Keratinocyte (primary cell): ENCODE results near the gene DYNLT1. TPM values are rescaled to one million over a fixed set of nuclear protein-coding genes. Genes with fewer than 3 reads are reported as not detected.
"Not testable (repeated sequence)": the region's sequence is repeated elsewhere in the genome, so short reads cannot be mapped to it uniquely, and the experiment has no call there.

Source experiments
- DNase-seq: peaks from one replicate; pipeline ENCODE4 v3.0.0-alpha.2; 2011; ENCODE audit warnings: low read depth, missing footprints, low spot score
- FAIRE-seq: peaks from 2 replicates; lab custom pipeline; 2011; peaks lifted over from hg19 to GRCh38; lab: Jason Lieb, UNC
- H2AFZ ChIP-seq: 2 replicates; pipeline ENCODE4 v1.6.0; 2012; ENCODE audit warnings: low read length, control low read depth, inconsistent platforms; ENCODE audit not compliant: control insufficient read depth
- H3K27ac ChIP-seq: 2 replicates; pipeline ENCODE4 v1.5.1; 2011; ENCODE audit warnings: low read length; ENCODE audit not compliant: control insufficient read depth, insufficient read depth
- H3K27me3 ChIP-seq: 3 replicates; pipeline ENCODE4 v1.6.0; 2011; ENCODE audit warnings: low read length; ENCODE audit not compliant: control insufficient read depth, insufficient read depth; ENCODE audit errors: extremely low read depth
- H3K36me3 ChIP-seq, 2 experiments: 2 replicates in 1 of 2; 3 replicates in 1 of 2; pipeline ENCODE4 v1.5.1; 2011; ENCODE audit warnings: low read length in 2 of 2, mild to moderate bottlenecking in 1 of 2; ENCODE audit not compliant: control insufficient read depth in 2 of 2, insufficient read depth in 2 of 2; ENCODE audit errors: extremely low read depth in 1 of 2
- H3K4me1 ChIP-seq: 3 replicates; pipeline ENCODE4 v1.5.1; 2011; ENCODE audit warnings: low read length; ENCODE audit not compliant: control insufficient read depth, insufficient read depth; ENCODE audit errors: extremely low read depth
- H3K4me2 ChIP-seq: 3 replicates; pipeline ENCODE4 v1.6.0; 2011; ENCODE audit warnings: low read depth, low read length; ENCODE audit not compliant: control insufficient read depth, insufficient read depth; ENCODE audit errors: extremely low read depth
- H3K4me3 ChIP-seq, 3 experiments: fragments of 200-600 bp in 1 of 3; sonication (generic) in 1 of 3; 2 replicates in 2 of 3; 3 replicates in 1 of 3; pipeline ENCODE4 v1.5.1; 2011 to 2016; ENCODE audit warnings: low read length in 3 of 3, mild to moderate bottlenecking in 3 of 3, control low read depth in 2 of 3, inconsistent platforms in 1 of 3, low read depth in 1 of 3, mixed read lengths in 1 of 3, mixed run types in 1 of 3, moderate library complexity in 1 of 3; ENCODE audit not compliant: control insufficient read depth in 2 of 3, insufficient read depth in 2 of 3; ENCODE audit errors: extremely low read depth in 1 of 3
- H3K79me2 ChIP-seq: 2 replicates; pipeline ENCODE4 v1.6.0; 2012; ENCODE audit warnings: low read length; ENCODE audit not compliant: control insufficient read depth, insufficient read depth
- H3K9ac ChIP-seq: 3 replicates; pipeline ENCODE4 v1.6.0; 2011; ENCODE audit warnings: low read length; ENCODE audit not compliant: control insufficient read depth, insufficient read depth; ENCODE audit errors: extremely low read depth
- H3K9me1 ChIP-seq: 3 replicates; pipeline ENCODE4 v1.6.0; 2011; ENCODE audit warnings: low read length; ENCODE audit not compliant: control insufficient read depth, insufficient read depth; ENCODE audit errors: extremely low read depth
- H3K9me3 ChIP-seq: 2 replicates; pipeline ENCODE4 v1.5.1; 2012; ENCODE audit warnings: low read depth, low read length; ENCODE audit not compliant: control insufficient read depth
- H4K20me1 ChIP-seq: 3 replicates; pipeline ENCODE4 v1.6.0; 2011; ENCODE audit warnings: low read length; ENCODE audit not compliant: control insufficient read depth, insufficient read depth; ENCODE audit errors: extremely low read depth
- CTCF ChIP-seq, 3 experiments: IDR thresholded peaks in 1 of 3; conservative IDR thresholded peaks in 1 of 3; optimal IDR thresholded peaks in 1 of 3; 2 replicates in 2 of 3; 3 replicates in 1 of 3; pipeline versions ENCODE3 to v1.5.1; 2011; ENCODE audit warnings: low read length in 3 of 3, mild to moderate bottlenecking in 3 of 3, moderate library complexity in 2 of 3, control low read depth in 1 of 3, inconsistent platforms in 1 of 3; ENCODE audit not compliant: insufficient read depth in 2 of 3; ENCODE audit errors: extremely low read depth in 1 of 3
- EZH2 ChIP-seq: IDR thresholded peaks from one replicate; pipeline ENCODE4 v1.6.1; 2012; ENCODE audit warnings: inconsistent platforms, mild to moderate bottlenecking, low read length, moderate library complexity
- dilution Hi-C: fragments of 300-500 bp; cut with MboI; formaldehyde crosslinking; loops from one replicate; pipeline ENCODE4 v1.7.0; 2020; ENCODE audit warnings: low sequenced_read_pairs; ENCODE audit not compliant: extremely low pct_ligation_motif_present
- polyA plus RNA-seq, 5 experiments: library from polyadenylated mRNA; depleted of rRNA in 3 of 5; stranded (reverse) in 3 of 5; stranded (forward) in 1 of 5; unstranded in 1 of 5; fragments of >200 nt; gene quantifications; 1 replicate in 1 of 5; 2 replicates in 3 of 5; 3 replicates in 1 of 5; pipeline versions ENCODE4 v1.2.1 to v1.2.3, GENCODE V29; 2011 to 2012; ENCODE audit warnings: missing spikeins in 2 of 5, low read depth in 1 of 5, low replicate concordance in 1 of 5

The DYNLT1 gene
- polyA plus RNA-seq, 1 donor (not counting 4 experiments of a cell fraction or from before 2014, with no cell fraction given), result 354 TPM

- H3K79me2 ChIP-seq, result peaks cover 7% of the 10 kb centered on the region
- no peak overlapping the region for H2AFZ ChIP-seq
- H3K9me1 ChIP-seq, result no peaks in the 10 kb centered on the region
- dilution Hi-C loops, result no loop called here
- no peak for TF ChIP-seq EZH2
- TF ChIP-seq CTCF (optimal IDR thresholded peaks at IDR 0.05 in 1 of 3, IDR thresholded peaks at IDR 0.05 in 1 of 3, conservative IDR thresholded peaks at IDR 0.05 in 1 of 3; ENCODE audit: extremely low read depth in 1 of 3, insufficient read depth in 2 of 3, low read length in 3 of 3), result no peak
- FAIRE-seq, result no peak
- H4K20me1 ChIP-seq, result no peaks in the 10 kb centered on the region
- no peak overlapping the region for H3K4me3 ChIP-seq
- no peaks in the 10 kb centered on the region for H3K9me3 ChIP-seq
- no peak overlapping the region for H3K4me2 ChIP-seq
- H3K27ac ChIP-seq, result no peak overlapping the region
- H3K9ac ChIP-seq, result no peak overlapping the region
- H3K36me3 ChIP-seq, result peaks cover 39 to 50% of the 10 kb centered on the region in 2 experiments
- DNase-seq, result no peak
- no peaks in the 10 kb centered on the region for H3K4me1 ChIP-seq
- H3K27me3 ChIP-seq, result no peaks in the 10 kb centered on the region
Measured at GRCh38 chr6:158606935-158607334, 37.6 kb downstream of the DYNLT1 start.

GRCh38 chr6:158606011-158606410 is 38.5 kb downstream of the DYNLT1 start:
- H3K4me3 ChIP-seq, FAIRE-seq, H2AFZ ChIP-seq, DNase-seq, H3K9me1 ChIP-seq, H3K9me3 ChIP-seq, H3K27me3 ChIP-seq, H3K4me1 ChIP-seq, dilution Hi-C loops, H4K20me1 ChIP-seq, H3K9ac ChIP-seq, H3K4me2 ChIP-seq, H3K79me2 ChIP-seq, H3K27ac ChIP-seq: not testable (repeated sequence)
- peaks cover 36 to 46% of the 10 kb centered on the region in 2 experiments for H3K36me3 ChIP-seq

GRCh38 chr6:158605266-158605878 is 39.2 kb downstream of the DYNLT1 start:
- no peak overlapping the region for H3K4me2 ChIP-seq
- H3K4me1 ChIP-seq, result no peaks in the 10 kb centered on the region
- H3K36me3 ChIP-seq, result peaks cover 30 to 41% of the 10 kb centered on the region in 2 experiments
- H3K27me3 ChIP-seq, result no peaks in the 10 kb centered on the region
- no peaks in the 10 kb centered on the region for H4K20me1 ChIP-seq
- H3K4me3 ChIP-seq, result no peak overlapping the region
- H3K9ac ChIP-seq, result no peak overlapping the region
- H3K9me3 ChIP-seq, result no peaks in the 10 kb centered on the region
- no peaks in the 10 kb centered on the region for H3K9me1 ChIP-seq
- H3K27ac ChIP-seq, result no peak overlapping the region
- H3K79me2 ChIP-seq, result peaks cover 9% of the 10 kb centered on the region
- H2AFZ ChIP-seq, result no peak overlapping the region
- DNase-seq (peak; percentile 33), FAIRE-seq (peak; percentile 92)
- peak; percentile 64 to 84 (median 81) for TF ChIP-seq CTCF (optimal IDR thresholded peaks at IDR 0.05 in 1 of 3, IDR thresholded peaks at IDR 0.05 in 1 of 3, conservative IDR thresholded peaks at IDR 0.05 in 1 of 3; ENCODE audit: extremely low read depth in 1 of 3, insufficient read depth in 2 of 3, low read length in 3 of 3)
- TF ChIP-seq EZH2, result no peak
- dilution Hi-C loops, result no loop called here
